Neural cell (in vitro differentiated cells): Measurements from ENCODE around the gene SUSD6. TPM values are rescaled to one million over a fixed set of nuclear protein-coding genes. Genes with fewer than 3 reads are reported as not detected.

ENCODE experiments used
- H2AFZ ChIP-seq: fragments of 200-600, 300-800 bp; sonication (generic), shearing (Covaris generic); 2 replicates; pipeline ENCODE4 v1.6.0; 2014; ENCODE audit warnings: low read depth, mild to moderate bottlenecking, antibody characterized with exemption, low read length, moderate library complexity
- H3F3A ChIP-seq: fragments of 200-600 bp; shearing (Covaris generic); 2 replicates; pipeline ENCODE4 v1.6.1; 2016; ENCODE audit warnings: mild to moderate bottlenecking, moderate library complexity, mixed read lengths, antibody characterized with exemption, low read length; ENCODE audit not compliant: insufficient read depth, poor library complexity, severe bottlenecking
- H3K27ac ChIP-seq: fragments of 200-600, 300-800 bp; sonication (generic), shearing (Covaris generic); 2 replicates; pipeline ENCODE4 v1.5.1; 2014; ENCODE audit warnings: mild to moderate bottlenecking, low read length, moderate library complexity
- H3K27me3 ChIP-seq: fragments of 300-800, 200-600 bp; sonication (generic), shearing (Covaris generic); 2 replicates; pipeline ENCODE4 v1.6.0; 2014; ENCODE audit warnings: mild to moderate bottlenecking, low read depth, low read length, moderate library complexity; ENCODE audit not compliant: insufficient read depth
- H3K36me3 ChIP-seq: fragments of 300-800, 200-600 bp; sonication (generic), shearing (Covaris generic); 2 replicates; pipeline ENCODE4 v1.5.1; 2014; ENCODE audit warnings: mild to moderate bottlenecking, antibody characterized with exemption, low read length, moderate library complexity; ENCODE audit not compliant: insufficient read depth
- H3K4me2 ChIP-seq: fragments of 300-800, 200-600 bp; sonication (generic), shearing (Covaris generic); 2 replicates; pipeline ENCODE4 v1.6.0; 2014; ENCODE audit warnings: mild to moderate bottlenecking, low read length
- H3K4me3 ChIP-seq: fragments of 300-800, 200-600 bp; sonication (generic), shearing (Covaris generic); 2 replicates; pipeline ENCODE4 v1.5.1; 2014; ENCODE audit warnings: mild to moderate bottlenecking, low read length, moderate library complexity
- H3K79me2 ChIP-seq: fragments of 200-600 bp; shearing (Covaris generic); replicated peaks from 2 replicates; pipeline ENCODE4 v1.6.0; 2014; ENCODE audit warnings: mild to moderate bottlenecking, low read length, moderate library complexity; ENCODE audit not compliant: insufficient read depth
- H3K9ac ChIP-seq: fragments of 300-800, 200-600 bp; sonication (generic), shearing (Covaris generic); 2 replicates; pipeline ENCODE4 v1.6.1; 2016; ENCODE audit warnings: mild to moderate bottlenecking, low read length, mixed read lengths
- H3K9me2 ChIP-seq: fragments of 200-600 bp; shearing (Covaris generic); 2 replicates; pipeline ENCODE4 v1.6.1; 2016; ENCODE audit warnings: mild to moderate bottlenecking, low read length, mixed read lengths; ENCODE audit not compliant: insufficient read depth
- H3K9me3 ChIP-seq: fragments of 200-600, 300-800 bp; sonication (generic), shearing (Covaris generic); 2 replicates; pipeline ENCODE4 v1.6.1; 2016; ENCODE audit warnings: mild to moderate bottlenecking, mixed run types, low read length, moderate library complexity, mixed read lengths
- H4K20me1 ChIP-seq: fragments of 200-600 bp; shearing (Covaris generic); 2 replicates; pipeline ENCODE4 v1.6.1; 2016; ENCODE audit warnings: mild to moderate bottlenecking, mixed run types; ENCODE audit not compliant: insufficient read depth
- EP300 ChIP-seq: fragments of 450-650 bp; conservative IDR thresholded peaks from 2 replicates; pipeline ENCODE4 v1.6.1; 2014; ENCODE audit warnings: antibody characterized with exemption, mild to moderate bottlenecking, moderate library complexity; ENCODE audit not compliant: poor library complexity, severe bottlenecking
- EZH2 ChIP-seq: fragments of 200-600, 300-800 bp; shearing (Covaris generic), sonication (generic); IDR thresholded peaks from 2 replicates; pipeline ENCODE4 v1.6.1; 2014; ENCODE audit warnings: antibody characterized with exemption, low read length, borderline replicate concordance, mild to moderate bottlenecking; ENCODE audit not compliant: insufficient read depth, poor library complexity, severe bottlenecking
- MXI1 ChIP-seq: fragments of 450-650 bp; conservative IDR thresholded peaks from 2 replicates; pipeline ENCODE4 v1.6.1; 2014; ENCODE audit warnings: antibody characterized with exemption, mild to moderate bottlenecking; ENCODE audit not compliant: poor library complexity, severe bottlenecking
- POLR2AphosphoS5 ChIP-seq: IDR thresholded peaks from 2 replicates; pipeline ENCODE4 v1.6.1; 2012
- RAD21 ChIP-seq: fragments of 450-650 bp; conservative IDR thresholded peaks from 2 replicates; pipeline ENCODE4 v1.6.1; 2014; ENCODE audit warnings: antibody characterized with exemption, mild to moderate bottlenecking, moderate library complexity
- SMC3 ChIP-seq: fragments of 450-650 bp; conservative IDR thresholded peaks from 2 replicates; pipeline ENCODE4 v1.6.1; 2014; ENCODE audit warnings: antibody characterized with exemption, mild to moderate bottlenecking, moderate library complexity; ENCODE audit not compliant: poor library complexity
- TAF1 ChIP-seq: IDR thresholded peaks from 2 replicates; pipeline ENCODE4 v1.6.1; 2012; ENCODE audit warnings: low read depth
- polyA plus RNA-seq: library from polyadenylated mRNA; depleted of rRNA; stranded (reverse); fragments of >200 nt; gene quantifications from 2 replicates; pipeline ENCODE4 v1.2.3, GENCODE V29; 2014
- TF ChIP-seq, protein P1 (sequence below): fragments of 450-650 bp; IDR thresholded peaks from 2 replicates; pipeline ENCODE4 v1.5.1; 2014; ENCODE audit warnings: antibody characterized with exemption, mild to moderate bottlenecking, moderate library complexity; ENCODE audit not compliant: poor library complexity, severe bottlenecking
- TF ChIP-seq, protein P2 (sequence below): IDR thresholded peaks from 2 replicates; pipeline ENCODE4 v1.6.1; 2012; ENCODE audit warnings: borderline replicate concordance

The SUSD6 gene
- polyA plus RNA-seq, 1 donor from 2014 or later: 5.1 TPM

GRCh38 chr14:69705706-69706105 lies 94.3 kb downstream of the SUSD6 start:
- Histone ChIP-seq H3K9me2 (no peaks in the 10 kb centered on the region), H4K20me1 (no peaks in the 10 kb centered on the region), H3K4me3 (no peak overlapping the region), H3K27ac (no peak overlapping the region), H3K36me3 (peaks cover 4% of the 10 kb centered on the region), H3K4me2 (no peak overlapping the region), H2AFZ (no peak overlapping the region), H3K9me3 (no peaks in the 10 kb centered on the region), H3K27me3 (no peaks in the 10 kb centered on the region), H3K9ac (no peak overlapping the region), H3F3A (no peaks in the 10 kb centered on the region), H3K79me2 (no peaks in the 10 kb centered on the region)
- TF ChIP-seq RAD21: no peak
- TF ChIP-seq EP300: no peak
- no peak for TF ChIP-seq POLR2AphosphoS5
- TF ChIP-seq, protein P1, sequence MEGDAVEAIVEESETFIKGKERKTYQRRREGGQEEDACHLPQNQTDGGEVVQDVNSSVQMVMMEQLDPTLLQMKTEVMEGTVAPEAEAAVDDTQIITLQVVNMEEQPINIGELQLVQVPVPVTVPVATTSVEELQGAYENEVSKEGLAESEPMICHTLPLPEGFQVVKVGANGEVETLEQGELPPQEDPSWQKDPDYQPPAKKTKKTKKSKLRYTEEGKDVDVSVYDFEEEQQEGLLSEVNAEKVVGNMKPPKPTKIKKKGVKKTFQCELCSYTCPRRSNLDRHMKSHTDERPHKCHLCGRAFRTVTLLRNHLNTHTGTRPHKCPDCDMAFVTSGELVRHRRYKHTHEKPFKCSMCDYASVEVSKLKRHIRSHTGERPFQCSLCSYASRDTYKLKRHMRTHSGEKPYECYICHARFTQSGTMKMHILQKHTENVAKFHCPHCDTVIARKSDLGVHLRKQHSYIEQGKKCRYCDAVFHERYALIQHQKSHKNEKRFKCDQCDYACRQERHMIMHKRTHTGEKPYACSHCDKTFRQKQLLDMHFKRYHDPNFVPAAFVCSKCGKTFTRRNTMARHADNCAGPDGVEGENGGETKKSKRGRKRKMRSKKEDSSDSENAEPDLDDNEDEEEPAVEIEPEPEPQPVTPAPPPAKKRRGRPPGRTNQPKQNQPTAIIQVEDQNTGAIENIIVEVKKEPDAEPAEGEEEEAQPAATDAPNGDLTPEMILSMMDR: no peak
- TF ChIP-seq TAF1: no peak
- TF ChIP-seq, protein P2, sequence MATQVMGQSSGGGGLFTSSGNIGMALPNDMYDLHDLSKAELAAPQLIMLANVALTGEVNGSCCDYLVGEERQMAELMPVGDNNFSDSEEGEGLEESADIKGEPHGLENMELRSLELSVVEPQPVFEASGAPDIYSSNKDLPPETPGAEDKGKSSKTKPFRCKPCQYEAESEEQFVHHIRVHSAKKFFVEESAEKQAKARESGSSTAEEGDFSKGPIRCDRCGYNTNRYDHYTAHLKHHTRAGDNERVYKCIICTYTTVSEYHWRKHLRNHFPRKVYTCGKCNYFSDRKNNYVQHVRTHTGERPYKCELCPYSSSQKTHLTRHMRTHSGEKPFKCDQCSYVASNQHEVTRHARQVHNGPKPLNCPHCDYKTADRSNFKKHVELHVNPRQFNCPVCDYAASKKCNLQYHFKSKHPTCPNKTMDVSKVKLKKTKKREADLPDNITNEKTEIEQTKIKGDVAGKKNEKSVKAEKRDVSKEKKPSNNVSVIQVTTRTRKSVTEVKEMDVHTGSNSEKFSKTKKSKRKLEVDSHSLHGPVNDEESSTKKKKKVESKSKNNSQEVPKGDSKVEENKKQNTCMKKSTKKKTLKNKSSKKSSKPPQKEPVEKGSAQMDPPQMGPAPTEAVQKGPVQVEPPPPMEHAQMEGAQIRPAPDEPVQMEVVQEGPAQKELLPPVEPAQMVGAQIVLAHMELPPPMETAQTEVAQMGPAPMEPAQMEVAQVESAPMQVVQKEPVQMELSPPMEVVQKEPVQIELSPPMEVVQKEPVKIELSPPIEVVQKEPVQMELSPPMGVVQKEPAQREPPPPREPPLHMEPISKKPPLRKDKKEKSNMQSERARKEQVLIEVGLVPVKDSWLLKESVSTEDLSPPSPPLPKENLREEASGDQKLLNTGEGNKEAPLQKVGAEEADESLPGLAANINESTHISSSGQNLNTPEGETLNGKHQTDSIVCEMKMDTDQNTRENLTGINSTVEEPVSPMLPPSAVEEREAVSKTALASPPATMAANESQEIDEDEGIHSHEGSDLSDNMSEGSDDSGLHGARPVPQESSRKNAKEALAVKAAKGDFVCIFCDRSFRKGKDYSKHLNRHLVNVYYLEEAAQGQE: no peak
- TF ChIP-seq SMC3: no peak
- no peak for TF ChIP-seq EZH2
- TF ChIP-seq MXI1: no peak

GRCh38 chr14:69708049-69708448 lies 96.7 kb downstream of the SUSD6 start:
- no peak overlapping the region for H3K4me3 ChIP-seq
- H3K27ac ChIP-seq: no peak overlapping the region
- H3K9me3 ChIP-seq: no peaks in the 10 kb centered on the region
- H4K20me1 ChIP-seq: no peaks in the 10 kb centered on the region
- H3K36me3 ChIP-seq: peaks cover 4% of the 10 kb centered on the region
- H3K79me2 ChIP-seq: no peaks in the 10 kb centered on the region
- no peak overlapping the region for H2AFZ ChIP-seq
- no peak for TF ChIP-seq MXI1
- TF ChIP-seq EP300: no peak
- no peak for TF ChIP-seq SMC3
- TF ChIP-seq, protein P2: no peak
- no peak for TF ChIP-seq RAD21
- TF ChIP-seq, protein P1: no peak
- TF ChIP-seq POLR2AphosphoS5: no peak
- TF ChIP-seq EZH2: no peak
- TF ChIP-seq TAF1: no peak
- no peak overlapping the region for H3K4me2 ChIP-seq
- H3F3A ChIP-seq: no peaks in the 10 kb centered on the region
- no peaks in the 10 kb centered on the region for H3K27me3 ChIP-seq
- H3K9ac ChIP-seq: no peak overlapping the region
- H3K9me2 ChIP-seq: no peaks in the 10 kb centered on the region
